Stimulated activated CD8-positive, alpha-beta memory T cell treated with anti-CD3 and anti-CD28 coated beads, Interleukin-2, amount 100 ng/mL, for 1 hour (primary cell): ENCODE measurements around the gene SLC7A1.
"Not testable (repeated sequence)": the region's sequence is repeated elsewhere in the genome, so short reads cannot be mapped to it uniquely, and the experiment has no call there.

Source experiments
- DNase-seq, 2 donors: peaks; one replicate each; pipeline ENCODE4 v3.0.0-alpha.2; 2020; ENCODE audit warnings: low read depth in 2 of 2

The SLC7A1 gene

DNA sequence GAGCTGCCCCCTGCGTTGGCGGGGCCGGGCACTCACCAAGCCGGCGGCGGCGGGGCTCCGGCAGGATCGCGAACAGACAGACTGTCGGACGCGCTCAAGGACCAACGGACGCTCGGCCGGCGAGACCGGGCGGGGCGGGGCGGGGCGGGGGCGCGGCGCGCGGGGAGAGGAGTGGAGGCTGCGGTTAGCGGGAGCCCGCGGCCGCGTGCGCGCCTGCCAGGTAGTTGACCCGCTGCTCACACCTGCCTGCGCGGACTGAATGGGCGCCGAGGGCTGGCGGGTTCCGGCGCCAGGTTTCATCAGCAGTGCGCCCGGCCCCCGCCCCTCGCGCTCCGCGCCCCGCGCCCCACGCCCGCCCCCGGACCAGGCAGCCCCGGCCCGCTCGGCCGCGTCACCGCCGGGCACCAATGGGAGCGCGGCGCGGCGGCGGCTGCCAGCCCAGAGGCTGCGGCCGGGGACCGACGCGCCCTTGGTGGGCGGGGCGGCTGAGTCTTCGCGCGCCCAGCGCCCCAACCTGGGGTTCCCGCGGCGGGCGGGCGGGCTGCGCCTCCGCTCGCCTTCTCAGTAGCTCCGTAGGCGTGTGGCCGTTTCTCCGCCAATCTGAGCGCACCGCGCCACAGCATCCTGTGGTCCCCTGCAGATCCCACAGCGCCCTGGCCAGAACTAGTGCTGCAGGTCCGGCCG lies at the start of gene SLC7A1:
Gene SLC7A1, minus strand, starts transcription at position 309 of the 684 bp plus-strand sequence. CDS start 59,500 bp downstream, outside the sequence.
- DNase-seq, result peak; percentile 61 to 73

DNA sequence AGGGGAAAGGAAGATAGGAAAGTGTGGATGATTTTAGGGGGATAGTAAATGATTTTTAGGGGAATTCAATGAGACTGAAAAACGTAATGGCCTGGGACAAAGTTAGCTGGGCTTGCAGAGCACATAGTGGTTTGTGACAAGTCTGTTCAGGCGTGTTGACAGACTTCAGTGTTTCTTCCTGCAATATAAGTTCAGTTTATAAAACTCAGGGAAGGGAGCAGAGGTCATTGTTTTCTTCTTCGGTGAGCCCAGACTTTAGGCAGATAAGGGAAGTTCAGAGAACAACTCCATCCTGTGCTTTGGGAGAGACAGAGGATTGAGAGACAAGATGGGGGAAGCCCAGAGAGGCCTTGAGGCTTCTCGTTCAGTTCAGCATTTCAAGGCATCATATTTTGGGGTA lies 45.2 kb upstream of the SLC7A1 start:
- DNase-seq, result no peak

DNA sequence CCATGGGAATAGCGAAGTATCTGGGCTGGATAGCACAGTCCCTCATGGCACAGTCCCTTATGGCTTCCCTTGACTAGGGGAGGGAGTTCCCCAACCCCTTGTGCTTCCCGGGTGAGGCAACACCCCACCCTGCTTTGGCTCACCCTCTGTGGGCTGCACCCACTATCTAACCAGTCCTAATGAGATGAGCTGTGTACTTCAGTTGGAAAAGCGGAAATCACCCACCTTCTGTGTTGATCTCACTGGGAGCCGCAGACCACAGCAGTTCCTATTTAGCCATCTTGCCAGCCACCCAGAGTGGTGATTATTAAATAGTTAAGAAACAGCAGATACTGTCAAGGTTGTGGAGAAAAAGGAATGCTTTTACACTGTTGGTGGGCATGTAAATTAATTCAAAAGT lies 41.3 kb upstream of the SLC7A1 start:
- not testable (repeated sequence) for DNase-seq

DNA sequence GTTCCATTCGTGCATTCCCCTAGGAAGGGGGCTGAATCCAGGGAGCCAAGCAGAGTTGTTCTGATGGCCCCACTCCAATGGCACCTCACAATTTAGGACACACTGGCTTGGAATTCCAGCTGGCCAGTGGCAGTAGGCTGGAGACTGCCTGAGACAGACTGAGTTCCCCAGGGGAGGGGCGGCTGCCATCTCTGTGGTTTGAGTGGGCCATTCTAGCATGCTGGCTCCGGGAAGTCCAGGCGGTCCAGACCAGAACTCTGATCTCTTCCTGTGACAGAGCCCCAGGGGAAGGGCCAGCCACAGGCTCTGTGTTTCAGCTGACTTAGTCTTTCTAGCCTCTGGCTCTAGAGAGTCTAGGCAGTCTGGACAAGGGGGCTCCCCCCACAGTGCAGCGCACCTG lies 29.5 kb upstream of the SLC7A1 start:
- DNase-seq, result no peak

GRCh38 chr13:29621841-29622240 lies 26.4 kb upstream of the SLC7A1 start:
- no peak for DNase-seq

- no peak for DNase-seq
These were observed 25.7 kb upstream of the SLC7A1 start for GRCh38 chr13:29621051-29621800.

- no peak for DNase-seq
These were observed 24.5 kb upstream of the SLC7A1 start for GRCh38 chr13:29619995-29620394.

- no peak for DNase-seq
These were observed 17.6 kb upstream of the SLC7A1 start for GRCh38 chr13:29613101-29613500.

DNA sequence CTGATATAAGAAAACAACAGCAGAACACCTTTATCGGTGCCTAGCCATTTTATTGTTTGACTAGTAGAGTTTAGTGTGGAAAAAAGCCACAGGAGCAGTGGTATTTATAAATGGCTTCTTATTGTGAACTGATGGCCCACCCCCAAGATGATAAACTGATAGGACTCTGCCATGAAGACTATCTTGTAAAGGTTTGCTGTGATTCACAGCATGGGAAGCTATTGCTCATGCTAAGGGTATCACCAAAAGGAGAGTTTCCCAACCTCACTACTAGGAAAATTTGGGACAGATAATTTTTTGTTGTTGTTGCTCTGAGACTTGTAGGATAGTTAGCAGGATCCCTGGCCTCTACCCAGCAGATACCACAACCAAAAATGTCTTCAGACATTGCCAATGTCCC lies 12.0 kb upstream of the SLC7A1 start:
- DNase-seq, result no peak

- no peak for DNase-seq
These were observed 10.5 kb upstream of the SLC7A1 start for GRCh38 chr13:29605860-29606526.

GRCh38 chr13:29598321-29598720 lies 2.8 kb upstream of the SLC7A1 start:
- no peak for DNase-seq

GRCh38 chr13:29597706-29598105 lies 2.2 kb upstream of the SLC7A1 start:
- DNase-seq, result no peak

GRCh38 chr13:29597246-29597645 lies 1.8 kb upstream of the SLC7A1 start:
- DNase-seq, result no peak

GRCh38 chr13:29596064-29596418 lies 553 bp upstream of the SLC7A1 start:
- DNase-seq, result no peak

GRCh38 chr13:29594710-29595379 lies 643 bp downstream of the SLC7A1 start:
- DNase-seq, result peak; percentile 33 to 44

DNA sequence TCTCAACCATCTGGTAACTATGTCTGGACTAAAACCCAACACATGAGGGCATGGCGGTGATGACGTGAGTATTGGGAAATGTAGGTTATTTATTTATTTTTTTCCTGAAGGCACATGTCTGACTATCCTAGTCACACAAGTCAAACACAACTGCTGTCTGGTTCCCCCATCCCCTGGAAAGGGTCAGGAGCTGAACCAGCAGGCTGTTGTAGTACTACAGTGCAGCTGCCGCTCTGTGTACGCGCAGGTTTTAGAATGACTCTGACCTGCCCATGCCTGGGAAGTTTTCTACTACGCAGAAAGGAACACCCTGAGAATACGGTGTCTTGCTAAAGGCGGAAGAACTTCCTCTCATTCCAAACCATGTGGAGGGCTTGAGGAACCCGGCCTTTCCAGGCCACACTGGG lies 1.2 kb downstream of the SLC7A1 start:
- no peak for DNase-seq

DNA sequence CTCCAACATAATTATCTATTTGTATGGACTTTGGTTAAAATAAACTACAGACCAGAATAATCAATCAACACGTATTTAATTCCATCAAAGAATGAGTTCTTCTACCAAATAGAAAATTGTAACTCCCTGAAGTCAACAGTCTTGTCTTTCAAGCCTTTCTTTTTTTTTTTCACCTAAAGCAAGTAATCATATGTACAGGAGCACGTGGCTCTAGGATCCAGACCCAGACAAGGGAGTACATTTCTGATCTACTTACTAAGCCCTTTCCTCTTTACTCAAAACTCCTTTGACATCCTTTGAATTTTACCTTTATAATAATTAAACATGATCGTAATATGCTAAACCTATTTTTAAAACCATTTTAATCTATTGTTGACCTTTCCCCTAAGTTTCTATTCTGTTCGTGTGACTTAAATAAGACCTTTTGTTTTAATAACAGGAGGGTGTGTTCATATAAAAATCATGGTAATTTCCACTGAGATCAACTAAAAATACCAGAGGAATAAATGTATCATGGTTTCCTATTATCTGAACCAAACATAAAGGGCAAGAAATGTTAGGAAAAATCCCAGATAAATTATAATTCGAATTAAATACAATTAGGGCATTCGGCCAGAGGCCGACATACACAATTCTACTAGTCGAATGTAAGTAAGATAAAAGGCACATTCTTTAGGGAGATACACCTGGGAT lies 1.7 kb downstream of the SLC7A1 start:
- no peak for DNase-seq

- no peak for DNase-seq
These were observed 4.2 kb downstream of the SLC7A1 start for GRCh38 chr13:29591310-29591709.

DNA sequence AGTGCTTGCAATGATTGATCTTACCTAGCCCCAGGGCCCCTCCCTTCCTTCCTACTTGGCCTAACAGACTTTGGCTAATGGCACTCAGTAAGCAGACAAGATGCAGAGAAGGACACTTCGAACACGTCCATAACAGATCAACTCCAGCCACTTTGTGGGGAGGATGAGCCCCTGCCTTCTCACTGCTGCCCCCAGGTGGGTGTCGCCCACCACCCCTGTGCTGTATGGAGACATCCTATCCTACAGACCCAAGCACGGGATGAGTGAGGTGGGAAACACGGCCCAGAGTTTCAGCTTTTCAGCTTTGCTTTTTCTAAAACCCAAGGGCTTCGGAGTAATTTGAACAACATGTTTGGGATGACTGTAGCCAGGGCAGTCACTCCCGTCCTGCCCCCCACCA lies 5.5 kb downstream of the SLC7A1 start:
- DNase-seq, result no peak

DNA sequence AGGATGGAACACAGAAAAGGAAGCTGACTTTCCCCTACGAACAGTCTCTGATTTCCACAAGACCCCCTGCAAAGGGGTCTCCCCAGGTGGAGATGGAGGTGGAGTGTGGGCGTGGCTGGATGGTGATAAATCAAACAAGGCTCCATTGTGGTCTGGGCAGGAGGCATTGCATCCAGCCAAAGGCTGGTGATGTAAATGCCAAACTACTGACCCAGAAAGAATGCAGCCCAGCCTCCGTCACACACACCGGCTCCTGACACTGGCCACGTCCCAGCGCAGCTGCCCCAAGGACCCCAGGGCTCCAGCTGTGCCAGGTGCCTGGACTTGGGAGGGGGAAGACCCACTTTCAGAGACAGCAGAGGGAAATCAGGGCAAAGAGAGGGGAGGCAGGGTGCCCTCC lies 6.3 kb downstream of the SLC7A1 start:
- DNase-seq, result no peak

- no peak for DNase-seq
These were observed 7.8 kb downstream of the SLC7A1 start for GRCh38 chr13:29587645-29588044.
